HepG2 (cell line): ENCODE measurements around the gene NKAIN4. TPM values are rescaled to one million over a fixed set of nuclear protein-coding genes. Genes with fewer than 3 reads are reported as not detected.
A peak's percentile ranks its signal among the peaks of the same experiment; 100 is the strongest.

Experiments
- ATF4 ChIP-seq, 2 experiments: fragments of 450-650 bp in 1 of 2; sonication (generic) in 1 of 2; formaldehyde crosslinking; IDR thresholded peaks; 2 replicates each; pipeline versions ENCODE4 v1.5.0 to v1.8.0; 2020 to 2022; ENCODE audit warnings: mild to moderate bottlenecking in 1 of 2, missing genetic modification reagents in 1 of 2
- BATF2 ChIP-seq: sonication (generic); formaldehyde crosslinking; IDR thresholded peaks from 2 replicates; pipeline ENCODE4 v1.8.0; 2022; ENCODE audit warnings: mild to moderate bottlenecking, missing genetic modification reagents, moderate library complexity
- HHEX ChIP-seq: IDR thresholded peaks from 2 replicates; pipeline ENCODE4 v1.6.1; 2016; ENCODE audit warnings: control low read depth
- HNF4G ChIP-seq, 2 experiments: sonication (generic) in 1 of 2; formaldehyde crosslinking in 1 of 2; IDR thresholded peaks; 2 replicates each; pipeline versions ENCODE4 v1.4.0 to v1.6.1; 2011 to 2020; ENCODE audit warnings: borderline replicate concordance in 2 of 2, low read depth in 2 of 2, mild to moderate bottlenecking in 2 of 2, low read length in 1 of 2, missing genetic modification reagents in 1 of 2, moderate library complexity in 1 of 2
- MAF1 ChIP-seq: sonication (generic); formaldehyde crosslinking; IDR thresholded peaks from 2 replicates; pipeline ENCODE4 v1.5.0; 2020; ENCODE audit warnings: missing genetic modification reagents, borderline replicate concordance
- MXD3 ChIP-seq: IDR thresholded peaks from 2 replicates; pipeline ENCODE4 v1.6.1; 2016; ENCODE audit warnings: mild to moderate bottlenecking, missing biosample characterization, missing genetic modification reagents
- RFXANK ChIP-seq: IDR thresholded peaks from 2 replicates; pipeline ENCODE4 v1.6.1; 2016
- SMAD3 ChIP-seq: sonication (generic); formaldehyde crosslinking; IDR thresholded peaks from 2 replicates; pipeline ENCODE4 v1.4.0; 2020; ENCODE audit warnings: missing genetic modification reagents
- ZNF44 ChIP-seq: sonication (generic); formaldehyde crosslinking; IDR thresholded peaks from 2 replicates; pipeline ENCODE4 v1.5.1; 2020; ENCODE audit warnings: mild to moderate bottlenecking, missing genetic modification reagents
- ZNF468 ChIP-seq: sonication (generic); formaldehyde crosslinking; IDR thresholded peaks from 2 replicates; pipeline ENCODE4 v1.8.0; 2022; ENCODE audit warnings: mild to moderate bottlenecking, moderate library complexity, missing genetic modification reagents
- ZNF576 ChIP-seq: sonication (generic); formaldehyde crosslinking; IDR thresholded peaks from 2 replicates; pipeline ENCODE4 v1.4.0; 2020; ENCODE audit warnings: mild to moderate bottlenecking, missing genetic modification reagents
- ZNF644 ChIP-seq: IDR thresholded peaks from 2 replicates; pipeline ENCODE4 v1.6.1; 2016; ENCODE audit warnings: low read depth
- ZNF713 ChIP-seq: sonication (generic); formaldehyde crosslinking; IDR thresholded peaks from 2 replicates; pipeline ENCODE4 v1.4.0; 2020; ENCODE audit warnings: mild to moderate bottlenecking, missing genetic modification reagents
- polyA plus RNA-seq, 8 experiments: library from polyadenylated mRNA; depleted of rRNA in 3 of 8; stranded (reverse) in 7 of 8; unstranded in 1 of 8; fragments of >200 nt; fragmentation: Illumina TruSeq in 4 of 8; extraction: Trizol in 4 of 8; gene quantifications; 2 replicates each; pipeline versions ENCODE4 v1.2.1 to v1.2.3, GENCODE V29; 2011 to 2016; ENCODE audit warnings: low read depth in 4 of 8, missing spikeins in 1 of 8, mixed read lengths in 1 of 8; ENCODE audit not compliant: insufficient read depth in 1 of 8
- total RNA-seq, 5 experiments: library from RNA; depleted of rRNA; stranded (reverse); fragments of >200 nt; fragmentation: Illumina TruSeq; extraction: Trizol; gene quantifications; 2 replicates each; pipeline ENCODE4 v1.2.3, GENCODE V29; 2016; ENCODE audit warnings: low read depth in 1 of 5
- TF ChIP-seq, protein P1 (sequence below): sonication (generic); formaldehyde crosslinking; IDR thresholded peaks from 2 replicates; pipeline ENCODE4 v1.5.1; 2020; ENCODE audit warnings: missing genetic modification reagents, mild to moderate bottlenecking, borderline replicate concordance
- TF ChIP-seq, protein P2 (sequence below): sonication (generic); formaldehyde crosslinking; IDR thresholded peaks from 2 replicates; pipeline ENCODE4 v1.4.0; 2020; ENCODE audit warnings: missing genetic modification reagents
- TF ChIP-seq, protein P3 (sequence below): IDR thresholded peaks from 2 replicates; pipeline ENCODE4 v1.4.0; 2020; ENCODE audit warnings: mild to moderate bottlenecking, missing genetic modification reagents

NKAIN4 gene
- total and polyA plus RNA-seq, 2 of the 13 experiments (the other 11 are each of a cell fraction or from before 2014, with no cell fraction given) = not detected

DNA sequence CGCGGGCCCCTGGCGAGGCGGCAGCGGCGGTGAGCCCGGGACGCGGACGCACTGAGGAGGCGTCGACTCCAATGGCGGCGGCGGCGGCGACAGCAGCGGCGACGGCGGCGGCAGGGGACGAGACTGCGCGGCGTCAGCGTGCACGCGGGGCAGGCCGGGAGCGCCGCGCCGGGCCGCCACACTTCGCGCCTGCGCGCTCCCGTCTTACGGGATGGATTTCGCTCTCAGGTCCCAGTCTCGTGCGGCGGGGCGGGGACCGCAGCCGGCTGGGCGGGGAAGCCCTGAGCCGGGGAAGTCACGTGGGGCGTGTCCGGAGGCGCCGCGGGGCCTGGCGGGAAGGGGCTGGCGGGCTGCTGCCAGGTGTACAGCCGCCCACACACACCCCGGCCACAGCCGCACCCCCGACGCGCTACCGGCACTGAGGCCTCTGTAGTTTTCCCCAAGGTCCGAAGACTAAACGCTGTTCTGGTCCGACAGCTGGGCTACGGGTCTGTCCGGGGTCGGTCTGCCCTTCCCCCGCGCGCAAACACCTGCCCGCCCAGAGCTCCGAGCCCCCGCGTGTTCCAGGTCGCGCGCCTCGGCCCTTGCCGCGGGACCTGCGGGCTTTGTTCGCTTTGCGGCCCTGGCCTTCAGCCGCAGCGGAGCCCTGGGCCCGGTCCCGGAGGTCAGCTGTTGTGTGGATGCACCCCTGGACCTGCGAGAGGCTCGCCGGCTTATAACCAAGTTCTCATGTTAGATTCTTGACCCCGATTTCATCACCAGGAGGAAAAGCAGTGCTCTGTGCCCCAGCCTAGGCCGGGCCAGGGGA is 38.0 kb downstream of the NKAIN4 start, which contains the start of gene YTHDF1 (continued):
- TF ChIP-seq, protein P1, sequence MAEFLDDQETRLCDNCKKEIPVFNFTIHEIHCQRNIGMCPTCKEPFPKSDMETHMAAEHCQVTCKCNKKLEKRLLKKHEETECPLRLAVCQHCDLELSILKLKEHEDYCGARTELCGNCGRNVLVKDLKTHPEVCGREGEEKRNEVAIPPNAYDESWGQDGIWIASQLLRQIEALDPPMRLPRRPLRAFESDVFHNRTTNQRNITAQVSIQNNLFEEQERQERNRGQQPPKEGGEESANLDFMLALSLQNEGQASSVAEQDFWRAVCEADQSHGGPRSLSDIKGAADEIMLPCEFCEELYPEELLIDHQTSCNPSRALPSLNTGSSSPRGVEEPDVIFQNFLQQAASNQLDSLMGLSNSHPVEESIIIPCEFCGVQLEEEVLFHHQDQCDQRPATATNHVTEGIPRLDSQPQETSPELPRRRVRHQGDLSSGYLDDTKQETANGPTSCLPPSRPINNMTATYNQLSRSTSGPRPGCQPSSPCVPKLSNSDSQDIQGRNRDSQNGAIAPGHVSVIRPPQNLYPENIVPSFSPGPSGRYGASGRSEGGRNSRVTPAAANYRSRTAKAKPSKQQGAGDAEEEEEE = 0 out of 2 replicates have a peak, but pooled peaks have one; percentile 37
- TF ChIP-seq ZNF713 (CRISPR knock-in tag) (no peak), RFXANK (CRISPR knock-in tag) (0 out of 2 replicates have a peak, but pooled peaks have one; percentile 67), ZNF644 (CRISPR knock-in tag) (no peak), ZNF576 (CRISPR knock-in tag) (peak; percentile 60; the same call in 1 of the 2 replicates), MAF1 (CRISPR knock-in tag) (peak; percentile 96), ATF4 (CRISPR knock-in tag; IDR thresholded peaks at IDR 0.05) (peak in 1 of 2 experiments; percentile 86; a peak in 2 of 4 replicates), HHEX (no peak), ZNF44 (CRISPR knock-in tag) (peak; percentile 70; the same call in 1 of the 2 replicates), SMAD3 (peak; percentile 16; the same call in 1 of the 2 replicates), BATF2 (CRISPR knock-in tag) (peak; percentile 86), HNF4G (IDR thresholded peaks at IDR 0.05; ENCODE audit: borderline replicate concordance, low read depth, low read length) (no peak; the same call in 1 of the 2 replicates), HNF4G (CRISPR knock-in tag; IDR thresholded peaks at IDR 0.05; ENCODE audit: borderline replicate concordance, low read depth) (no peak), MXD3 (CRISPR knock-in tag) (peak; percentile 99), ZNF468 (CRISPR knock-in tag) (peak; percentile 99)
- TF ChIP-seq, protein P2, sequence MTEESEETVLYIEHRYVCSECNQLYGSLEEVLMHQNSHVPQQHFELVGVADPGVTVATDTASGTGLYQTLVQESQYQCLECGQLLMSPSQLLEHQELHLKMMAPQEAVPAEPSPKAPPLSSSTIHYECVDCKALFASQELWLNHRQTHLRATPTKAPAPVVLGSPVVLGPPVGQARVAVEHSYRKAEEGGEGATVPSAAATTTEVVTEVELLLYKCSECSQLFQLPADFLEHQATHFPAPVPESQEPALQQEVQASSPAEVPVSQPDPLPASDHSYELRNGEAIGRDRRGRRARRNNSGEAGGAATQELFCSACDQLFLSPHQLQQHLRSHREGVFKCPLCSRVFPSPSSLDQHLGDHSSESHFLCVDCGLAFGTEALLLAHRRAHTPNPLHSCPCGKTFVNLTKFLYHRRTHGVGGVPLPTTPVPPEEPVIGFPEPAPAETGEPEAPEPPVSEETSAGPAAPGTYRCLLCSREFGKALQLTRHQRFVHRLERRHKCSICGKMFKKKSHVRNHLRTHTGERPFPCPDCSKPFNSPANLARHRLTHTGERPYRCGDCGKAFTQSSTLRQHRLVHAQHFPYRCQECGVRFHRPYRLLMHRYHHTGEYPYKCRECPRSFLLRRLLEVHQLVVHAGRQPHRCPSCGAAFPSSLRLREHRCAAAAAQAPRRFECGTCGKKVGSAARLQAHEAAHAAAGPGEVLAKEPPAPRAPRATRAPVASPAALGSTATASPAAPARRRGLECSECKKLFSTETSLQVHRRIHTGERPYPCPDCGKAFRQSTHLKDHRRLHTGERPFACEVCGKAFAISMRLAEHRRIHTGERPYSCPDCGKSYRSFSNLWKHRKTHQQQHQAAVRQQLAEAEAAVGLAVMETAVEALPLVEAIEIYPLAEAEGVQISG (CRISPR knock-in tag) = peak; percentile 89
- TF ChIP-seq, protein P3, sequence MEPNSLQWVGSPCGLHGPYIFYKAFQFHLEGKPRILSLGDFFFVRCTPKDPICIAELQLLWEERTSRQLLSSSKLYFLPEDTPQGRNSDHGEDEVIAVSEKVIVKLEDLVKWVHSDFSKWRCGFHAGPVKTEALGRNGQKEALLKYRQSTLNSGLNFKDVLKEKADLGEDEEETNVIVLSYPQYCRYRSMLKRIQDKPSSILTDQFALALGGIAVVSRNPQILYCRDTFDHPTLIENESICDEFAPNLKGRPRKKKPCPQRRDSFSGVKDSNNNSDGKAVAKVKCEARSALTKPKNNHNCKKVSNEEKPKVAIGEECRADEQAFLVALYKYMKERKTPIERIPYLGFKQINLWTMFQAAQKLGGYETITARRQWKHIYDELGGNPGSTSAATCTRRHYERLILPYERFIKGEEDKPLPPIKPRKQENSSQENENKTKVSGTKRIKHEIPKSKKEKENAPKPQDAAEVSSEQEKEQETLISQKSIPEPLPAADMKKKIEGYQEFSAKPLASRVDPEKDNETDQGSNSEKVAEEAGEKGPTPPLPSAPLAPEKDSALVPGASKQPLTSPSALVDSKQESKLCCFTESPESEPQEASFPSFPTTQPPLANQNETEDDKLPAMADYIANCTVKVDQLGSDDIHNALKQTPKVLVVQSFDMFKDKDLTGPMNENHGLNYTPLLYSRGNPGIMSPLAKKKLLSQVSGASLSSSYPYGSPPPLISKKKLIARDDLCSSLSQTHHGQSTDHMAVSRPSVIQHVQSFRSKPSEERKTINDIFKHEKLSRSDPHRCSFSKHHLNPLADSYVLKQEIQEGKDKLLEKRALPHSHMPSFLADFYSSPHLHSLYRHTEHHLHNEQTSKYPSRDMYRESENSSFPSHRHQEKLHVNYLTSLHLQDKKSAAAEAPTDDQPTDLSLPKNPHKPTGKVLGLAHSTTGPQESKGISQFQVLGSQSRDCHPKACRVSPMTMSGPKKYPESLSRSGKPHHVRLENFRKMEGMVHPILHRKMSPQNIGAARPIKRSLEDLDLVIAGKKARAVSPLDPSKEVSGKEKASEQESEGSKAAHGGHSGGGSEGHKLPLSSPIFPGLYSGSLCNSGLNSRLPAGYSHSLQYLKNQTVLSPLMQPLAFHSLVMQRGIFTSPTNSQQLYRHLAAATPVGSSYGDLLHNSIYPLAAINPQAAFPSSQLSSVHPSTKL = peak; percentile 85
